Caco-2 (cell line): Measurements from ENCODE around the gene NPTX1. TPM values are rescaled to one million over a fixed set of nuclear protein-coding genes. Genes with fewer than 3 reads are reported as not detected.

Source experiments
- BruUV-seq: library from RNA; stranded (reverse); fragments of 400-500 nt; replicated peaks from 2 replicates; lab custom pipeline; 2021; lab: Mats Ljungman, UMichigan
- CTCF ChIA-PET: fragments of 300-600 bp; sonication (Branson Sonifier 250); formaldehyde crosslinking; loops from one replicate; lab custom pipeline; 2022; ENCODE audit warnings: antibody characterized with exemption; lab: Charles Lee
- POLR2A ChIA-PET: fragments of 300-600 bp; sonication (Branson Sonifier 250); formaldehyde crosslinking; loops from one replicate; lab custom pipeline; 2022; ENCODE audit warnings: antibody characterized with exemption; lab: Charles Lee
- DNase-seq, 2 experiments: peaks; one replicate each; pipeline versions ENCODE4 v3.0.0 to v3.0.0-alpha.2; 2020 to 2022
- H3K27me3 ChIP-seq: replicated peaks from 2 replicates; pipeline ENCODE4 v1.6.0; 2011; ENCODE audit warnings: low read length; ENCODE audit not compliant: control insufficient read depth, insufficient read depth
- H3K36me3 ChIP-seq: 2 replicates; pipeline ENCODE4 v1.5.1; 2011; ENCODE audit warnings: low read length; ENCODE audit not compliant: control insufficient read depth, insufficient read depth
- H3K4me1 ChIP-seq: fragments of 250-450 bp; sonication (Bioruptor Pico); 2 replicates; pipeline ENCODE4 v1.5.1; 2020; ENCODE audit warnings: mild to moderate bottlenecking
- H3K4me3 ChIP-seq: 2 replicates; pipeline ENCODE4 v1.5.1; 2011; ENCODE audit warnings: low read depth, mild to moderate bottlenecking, control low read depth, low read length
- H3K9me3 ChIP-seq: fragments of 250-450 bp; sonication (Bioruptor Pico); 2 replicates; pipeline ENCODE4 v1.5.1; 2020; ENCODE audit warnings: mild to moderate bottlenecking, moderate library complexity
- H3K27ac Mint-ChIP-seq: one replicate; pipeline ENCODE4 v1.8.0; 2022; ENCODE audit warnings: mixed read lengths; ENCODE audit not compliant: unreplicated experiment
- H3K27me3 Mint-ChIP-seq: one replicate; pipeline ENCODE4 v1.8.0; 2022; ENCODE audit warnings: mixed read lengths; ENCODE audit not compliant: insufficient read depth, unreplicated experiment
- H3K36me3 Mint-ChIP-seq: one replicate; pipeline ENCODE4 v1.8.0; 2022; ENCODE audit warnings: mild to moderate bottlenecking, mixed read lengths; ENCODE audit not compliant: insufficient read depth, unreplicated experiment
- H3K4me1 Mint-ChIP-seq: one replicate; pipeline ENCODE4 v1.8.0; 2022; ENCODE audit warnings: low read depth, mixed read lengths; ENCODE audit not compliant: unreplicated experiment
- H3K4me3 Mint-ChIP-seq: one replicate; pipeline ENCODE4 v1.8.0; 2022; ENCODE audit warnings: mild to moderate bottlenecking, moderate library complexity, mixed read lengths; ENCODE audit not compliant: unreplicated experiment
- H3K9me3 Mint-ChIP-seq: one replicate; pipeline ENCODE4 v1.8.0; 2022; ENCODE audit warnings: mixed read lengths; ENCODE audit not compliant: unreplicated experiment
- intact Hi-C: fragments of 100-400 bp; cut with micrococcal nuclease; formaldehyde crosslinking; loops from one replicate; pipeline ENCODE4 v1.10.0; 2022; ENCODE audit not compliant: unreplicated experiment
- total RNA-seq: library from RNA; stranded (reverse); gene quantifications from 2 replicates; pipeline ENCODE4 v1.2.3, GENCODE V29; 2022
- TF ChIP-seq, protein P1 (sequence below), 2 experiments: fragments of 200-600 bp in 1 of 2; IDR thresholded peaks; 1 replicate in 1 of 2; 2 replicates in 1 of 2; pipeline versions ENCODE4 v1.5.1 to v1.8.0; 2011 to 2022; ENCODE audit warnings: antibody characterized with exemption in 1 of 2, control low read depth in 1 of 2, inconsistent platforms in 1 of 2, low read depth in 1 of 2, low read length in 1 of 2, mild to moderate bottlenecking in 1 of 2, moderate library complexity in 1 of 2; ENCODE audit not compliant: insufficient read depth in 1 of 2, severe bottlenecking in 1 of 2, unreplicated experiment in 1 of 2

The NPTX1 gene
- total RNA-seq, 1 experiment from 2014 or later: 0.57 TPM

- TF ChIP-seq, protein P1, sequence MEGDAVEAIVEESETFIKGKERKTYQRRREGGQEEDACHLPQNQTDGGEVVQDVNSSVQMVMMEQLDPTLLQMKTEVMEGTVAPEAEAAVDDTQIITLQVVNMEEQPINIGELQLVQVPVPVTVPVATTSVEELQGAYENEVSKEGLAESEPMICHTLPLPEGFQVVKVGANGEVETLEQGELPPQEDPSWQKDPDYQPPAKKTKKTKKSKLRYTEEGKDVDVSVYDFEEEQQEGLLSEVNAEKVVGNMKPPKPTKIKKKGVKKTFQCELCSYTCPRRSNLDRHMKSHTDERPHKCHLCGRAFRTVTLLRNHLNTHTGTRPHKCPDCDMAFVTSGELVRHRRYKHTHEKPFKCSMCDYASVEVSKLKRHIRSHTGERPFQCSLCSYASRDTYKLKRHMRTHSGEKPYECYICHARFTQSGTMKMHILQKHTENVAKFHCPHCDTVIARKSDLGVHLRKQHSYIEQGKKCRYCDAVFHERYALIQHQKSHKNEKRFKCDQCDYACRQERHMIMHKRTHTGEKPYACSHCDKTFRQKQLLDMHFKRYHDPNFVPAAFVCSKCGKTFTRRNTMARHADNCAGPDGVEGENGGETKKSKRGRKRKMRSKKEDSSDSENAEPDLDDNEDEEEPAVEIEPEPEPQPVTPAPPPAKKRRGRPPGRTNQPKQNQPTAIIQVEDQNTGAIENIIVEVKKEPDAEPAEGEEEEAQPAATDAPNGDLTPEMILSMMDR (IDR thresholded peaks at IDR 0.05; ENCODE audit: insufficient read depth in 1 of 2, low read depth in 1 of 2, low read length in 1 of 2, severe bottlenecking in 1 of 2, unreplicated experiment in 1 of 2): no peak
- Mint-ChIP-seq H3K4me1 (no peaks in the 10 kb centered on the region), H3K27me3 (peaks cover 13% of the 10 kb centered on the region), H3K4me3 (no peak overlapping the region), H3K36me3 (no peaks in the 10 kb centered on the region), H3K9me3 (no peaks in the 10 kb centered on the region), H3K27ac (no peak overlapping the region)
- Histone ChIP-seq H3K4me1 (no peaks in the 10 kb centered on the region), H3K9me3 (no peaks in the 10 kb centered on the region), H3K36me3 (no peaks in the 10 kb centered on the region), H3K27me3 (no peaks in the 10 kb centered on the region), H3K4me3 (no peak overlapping the region)
- POLR2A ChIA-PET: no interaction called here
- CTCF ChIA-PET: no interaction called here
- intact Hi-C loops: no loop called here
- BruUV-seq: no TSS peak
- DNase-seq: no peak
Measured at GRCh38 chr17:80461528-80462160, 14.8 kb downstream of the NPTX1 start.

DNA sequence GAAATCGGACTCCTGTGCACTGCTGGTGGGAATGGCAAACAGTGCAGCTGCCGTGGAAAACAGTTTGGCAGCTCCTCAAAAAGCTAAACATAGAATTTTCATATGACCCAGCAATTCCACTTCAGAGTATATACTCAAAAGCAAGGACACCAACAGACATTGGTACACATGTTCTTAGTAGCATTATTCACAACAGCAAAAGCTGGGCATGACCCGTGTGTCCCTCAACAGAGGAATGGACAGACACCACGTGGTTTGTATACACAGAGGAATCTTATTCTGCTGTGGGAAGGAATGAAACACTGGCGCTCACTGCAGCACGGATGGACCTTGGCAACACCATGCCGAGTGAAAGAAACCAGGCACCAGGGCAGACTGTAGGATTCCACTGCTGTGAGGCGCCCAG is 16.0 kb downstream of the NPTX1 start:
- intact Hi-C loops: no loop called here
- no peaks in the 10 kb centered on the region for H3K27me3 ChIP-seq
- TF ChIP-seq, protein P1 (IDR thresholded peaks at IDR 0.05; ENCODE audit: insufficient read depth in 1 of 2, low read depth in 1 of 2, low read length in 1 of 2, severe bottlenecking in 1 of 2, unreplicated experiment in 1 of 2): no peak
- no peak for DNase-seq
- H3K4me1 ChIP-seq: no peaks in the 10 kb centered on the region
- H3K36me3 ChIP-seq: no peaks in the 10 kb centered on the region
- CTCF ChIA-PET: no interaction called here
- no peaks in the 10 kb centered on the region for H3K36me3 Mint-ChIP-seq
- H3K4me1 Mint-ChIP-seq: no peaks in the 10 kb centered on the region
- peaks cover 11% of the 10 kb centered on the region for H3K27me3 Mint-ChIP-seq
- no peak overlapping the region for H3K27ac Mint-ChIP-seq
- no peak overlapping the region for H3K4me3 ChIP-seq
- H3K4me3 Mint-ChIP-seq: no peak overlapping the region
- BruUV-seq: no TSS peak
- POLR2A ChIA-PET: no interaction called here
- no peaks in the 10 kb centered on the region for H3K9me3 Mint-ChIP-seq
- no peaks in the 10 kb centered on the region for H3K9me3 ChIP-seq

DNA sequence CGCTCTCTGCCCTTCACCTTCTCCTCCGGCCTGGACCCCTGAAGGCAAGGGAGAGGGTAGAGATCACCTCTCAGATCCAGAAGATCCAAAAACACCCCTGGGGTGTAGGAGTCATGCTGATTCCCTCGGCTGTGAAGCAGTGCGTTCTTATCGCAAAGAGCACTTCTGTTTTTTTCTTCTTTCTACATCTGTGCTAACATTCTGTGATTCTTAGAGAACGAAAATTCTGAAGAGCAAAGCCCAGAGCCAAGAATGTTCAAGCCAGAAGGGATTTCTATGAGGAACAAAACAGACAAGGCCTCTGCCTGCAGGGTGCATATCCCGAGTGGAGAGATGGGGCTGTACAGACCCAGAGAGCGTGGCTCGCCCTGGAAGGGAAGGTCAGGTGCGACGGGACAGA is 17.2 kb downstream of the NPTX1 start:
- Histone ChIP-seq H3K9me3 (no peaks in the 10 kb centered on the region), H3K36me3 (no peaks in the 10 kb centered on the region), H3K27me3 (no peaks in the 10 kb centered on the region), H3K4me3 (no peak overlapping the region), H3K4me1 (no peaks in the 10 kb centered on the region)
- CTCF ChIA-PET: no interaction called here
- no peaks in the 10 kb centered on the region for H3K9me3 Mint-ChIP-seq
- BruUV-seq: no TSS peak
- DNase-seq: no peak
- TF ChIP-seq, protein P1 (IDR thresholded peaks at IDR 0.05; ENCODE audit: insufficient read depth in 1 of 2, low read depth in 1 of 2, low read length in 1 of 2, severe bottlenecking in 1 of 2, unreplicated experiment in 1 of 2): no peak
- intact Hi-C loops: no loop called here
- peaks cover 7% of the 10 kb centered on the region for H3K36me3 Mint-ChIP-seq
- H3K4me3 Mint-ChIP-seq: no peak overlapping the region
- peaks cover 11% of the 10 kb centered on the region for H3K27me3 Mint-ChIP-seq
- no peaks in the 10 kb centered on the region for H3K4me1 Mint-ChIP-seq
- POLR2A ChIA-PET: no interaction called here
- H3K27ac Mint-ChIP-seq: no peak overlapping the region
